BJ (cell line): ENCODE data around the gene GRAMD2B. TPM values are rescaled to one million over a fixed set of nuclear protein-coding genes. Genes with fewer than 3 reads are reported as not detected.

Experiments
- CTCF ChIA-PET: fragments of 350-600 bp; formaldehyde crosslinking; extraction: SDS; loops from one replicate; lab custom pipeline; 2021; ENCODE audit warnings: antibody characterized with exemption, inconsistent platforms; lab: Yijun Ruan, JAX
- POLR2A ChIA-PET: fragments of 300-600 bp; sonication (Branson Sonifier 250); formaldehyde crosslinking; extraction: SDS; loops from one replicate; lab custom pipeline; 2021; ENCODE audit warnings: antibody characterized with exemption; lab: Charles Lee
- DNase-seq: peaks from one replicate; pipeline ENCODE4 v3.0.0-alpha.2; 2011; ENCODE audit warnings: low read depth
- H3K27me3 ChIP-seq: 2 replicates; pipeline ENCODE4 v1.6.0; 2011; ENCODE audit warnings: low read length; ENCODE audit not compliant: control insufficient read depth, insufficient read depth
- H3K36me3 ChIP-seq: 2 replicates; pipeline ENCODE4 v1.5.1; 2011; ENCODE audit warnings: low read length; ENCODE audit not compliant: control insufficient read depth, insufficient read depth
- H3K4me3 ChIP-seq: 2 replicates; pipeline ENCODE4 v1.5.1; 2011; ENCODE audit warnings: low read depth, mild to moderate bottlenecking, control low read depth, low read length
- CTCF ChIP-seq: IDR thresholded peaks from 2 replicates; pipeline ENCODE4 v1.5.1; 2011; ENCODE audit warnings: low read depth, mild to moderate bottlenecking, control low read depth, inconsistent platforms, low read length, moderate library complexity; ENCODE audit not compliant: insufficient read depth
- polyA plus RNA-seq: library from polyadenylated mRNA; depleted of rRNA; stranded (reverse); fragments of >200 nt; gene quantifications from 2 replicates; pipeline ENCODE4 v1.2.3, GENCODE V29; 2011

Gene GRAMD2B
- polyA plus RNA-seq, 1 experiment: 77.9 TPM

GRCh38 chr5:126506079-126506478, 82.9 kb downstream of the GRAMD2B start:
- Histone ChIP-seq H3K36me3 (0 out of 2 replicates have a peak, but pooled peaks cover 2% of the 10 kb centered on the region), H3K27me3 (no peaks in the 10 kb centered on the region), H3K4me3 (no peak overlapping the region)
- DNase-seq: no peak
- CTCF ChIA-PET: no interaction called here
- no peak for TF ChIP-seq CTCF
- POLR2A ChIA-PET: no interaction called here

GRCh38 chr5:126508251-126508961, 85.2 kb downstream of the GRAMD2B start:
- H3K27me3 ChIP-seq: no peaks in the 10 kb centered on the region
- DNase-seq: no peak
- ChIA-PET CTCF (interaction anchor here (0.6 to 1.9 kb wide), 2 partner anchors 8 to 486 kb away, joined by 4 to 8 read pairs; no protein-coding TSS in a partner anchor), POLR2A (interaction anchor here (0.5 kb wide), 1 partner anchor 11 kb away, joined by 4 read pairs; no protein-coding TSS in a partner anchor)
- H3K36me3 ChIP-seq: no peaks in the 10 kb centered on the region
- no peak overlapping the region for H3K4me3 ChIP-seq
- TF ChIP-seq CTCF: no peak

- Histone ChIP-seq H3K4me3 (no peak overlapping the region), H3K36me3 (no peaks in the 10 kb centered on the region), H3K27me3 (no peaks in the 10 kb centered on the region)
- no peak for TF ChIP-seq CTCF
- CTCF ChIA-PET: interaction anchor here (1.9 kb wide), 1 partner anchor 9 kb away, joined by 8 read pairs; no protein-coding TSS in a partner anchor
- no peak for DNase-seq
- POLR2A ChIA-PET: interaction anchor here (0.5 kb wide), 1 partner anchor 10 kb away, joined by 4 read pairs; no protein-coding TSS in a partner anchor
These were observed 85.7 kb downstream of the GRAMD2B start for GRCh38 chr5:126508962-126509279.

- POLR2A ChIA-PET: no interaction called here
- H3K36me3 ChIP-seq: no peaks in the 10 kb centered on the region
- DNase-seq: no peak
- TF ChIP-seq CTCF: no peak
- H3K4me3 ChIP-seq: no peak overlapping the region
- CTCF ChIA-PET: interaction anchor here (1.9 kb wide), 1 partner anchor 9 kb away, joined by 8 read pairs; no protein-coding TSS in a partner anchor
- H3K27me3 ChIP-seq: no peaks in the 10 kb centered on the region
These were observed 86.1 kb downstream of the GRAMD2B start for GRCh38 chr5:126509339-126509738.

- no peaks in the 10 kb centered on the region for H3K27me3 ChIP-seq
- no peaks in the 10 kb centered on the region for H3K36me3 ChIP-seq
- TF ChIP-seq CTCF: no peak
- CTCF ChIA-PET: interaction anchor here (2.1 kb wide), 1 partner anchor 12 kb away, joined by 9 read pairs; no protein-coding TSS in a partner anchor
- H3K4me3 ChIP-seq: no peak overlapping the region
- no peak for DNase-seq
- POLR2A ChIA-PET: no interaction called here
These were observed 88.8 kb downstream of the GRAMD2B start for GRCh38 chr5:126511961-126512360.
